Measurements from ENCODE around the gene TXN. TPM values are rescaled to one million over a fixed set of nuclear protein-coding genes. Genes with fewer than 3 reads are reported as not detected.

The TXN gene
- 253 and 357 TPM in 2 replicates for total RNA-seq

DNA sequence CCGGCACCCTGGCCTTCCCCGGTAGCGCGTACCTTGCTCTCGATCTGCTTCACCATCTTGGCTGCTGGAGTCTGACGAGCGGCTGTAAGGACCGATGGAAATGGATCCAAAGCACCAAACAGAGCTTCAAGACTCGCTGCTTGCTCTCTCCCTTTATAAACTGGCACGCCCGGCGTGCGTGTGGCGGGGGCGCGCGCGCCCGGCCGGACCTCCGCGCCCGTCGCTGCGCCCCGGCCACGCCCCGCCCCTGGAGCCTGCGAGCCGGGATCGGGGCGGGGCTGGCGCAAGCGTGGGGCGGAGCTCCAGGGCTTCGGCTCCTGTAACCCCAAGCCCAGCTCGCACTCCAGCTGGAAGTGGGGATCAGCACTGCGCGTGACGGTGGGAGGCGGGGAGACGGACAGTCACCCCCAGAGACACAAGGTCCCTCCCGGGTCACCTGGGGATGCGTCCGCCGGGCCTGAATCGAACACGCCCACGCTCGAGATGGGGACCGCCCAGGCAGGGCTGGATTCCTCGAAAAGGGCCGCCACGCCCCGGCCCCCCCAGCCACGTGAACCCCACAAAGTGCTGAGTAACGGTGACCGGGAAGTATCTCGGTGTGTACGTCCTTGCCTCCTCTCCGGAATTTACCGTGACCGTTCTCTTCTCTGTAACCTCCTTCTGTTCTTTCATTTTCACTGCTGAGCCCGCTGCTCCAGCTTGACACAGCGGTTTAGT lies at the start of gene TXN:
TXN (minus strand) TSS at position 128 of the 717 bp plus-strand sequence; CDS start at position 56, 72 bp downstream.

DNA sequence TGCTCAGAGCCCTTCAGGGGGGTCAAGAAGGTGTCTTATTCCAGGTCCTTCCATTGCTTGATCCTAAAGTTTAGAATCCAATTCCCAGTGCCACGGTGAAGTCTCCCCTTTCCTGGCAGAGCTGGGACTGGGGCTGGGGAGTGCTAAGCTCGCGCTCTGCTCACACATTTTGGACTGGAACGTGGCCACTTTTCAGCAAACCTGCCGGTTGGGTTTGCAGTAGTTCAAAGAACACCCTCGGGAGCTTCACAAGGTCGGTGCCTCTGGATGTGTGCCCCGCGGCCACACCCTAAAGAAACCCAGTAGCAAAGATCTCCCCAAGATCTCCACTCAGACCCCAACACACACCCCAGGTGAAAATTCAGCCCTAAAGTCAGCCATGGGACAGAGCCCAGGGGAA lies 48.3 kb downstream of the TXN start, which contains the start of gene C9orf152:
C9orf152 (minus strand) TSS at position 129 of the 400 bp plus-strand sequence. CDS start 580 bp downstream, outside the sequence.

Other genes starting within 250 kb of the TXN start
- under 0.01 TPM in 1 of 2 replicates, not detected in the other for gene C9orf152, start 48.3 kb downstream of the TXN start, total RNA-seq
- gene TXNDC8, start 81.4 kb upstream of the TXN start, total RNA-seq = not detected in 2 replicates